OCI-LY7 (cell line): ENCODE data around the gene KCND3. TPM values are rescaled to one million over a fixed set of nuclear protein-coding genes. Genes with fewer than 3 reads are reported as not detected.

Experiments used
- BruUV-seq: library from RNA; stranded (reverse); fragments of 400-500 nt; replicated peaks from 2 replicates; lab custom pipeline; 2021; lab: Mats Ljungman, UMichigan
- CTCF ChIA-PET: fragments of 300-600 bp; sonication (Branson Sonifier 250); formaldehyde crosslinking; loops from one replicate; lab custom pipeline; 2022; ENCODE audit warnings: antibody characterized with exemption; ENCODE audit not compliant: unreplicated experiment; lab: Charles Lee
- POLR2A ChIA-PET: fragments of 300-600 bp; sonication (Branson Sonifier 250); formaldehyde crosslinking; loops from one replicate; lab custom pipeline; 2022; ENCODE audit warnings: antibody characterized with exemption; lab: Charles Lee
- DNase-seq: peaks from one replicate; pipeline ENCODE4 v3.0.0-alpha.2; 2015; ENCODE audit warnings: low spot score
- H2AFZ ChIP-seq: fragments of 200-600 bp; sonication (generic), shearing (Covaris generic); 2 replicates; pipeline ENCODE4 v1.6.1; 2014; ENCODE audit warnings: mild to moderate bottlenecking, antibody characterized with exemption, low read length, moderate library complexity
- H3K27ac ChIP-seq: fragments of 200-600 bp; sonication (generic); 2 replicates; pipeline ENCODE4 v1.5.1; 2014; ENCODE audit warnings: mixed run types, low read depth, mild to moderate bottlenecking, moderate library complexity, low read length, inconsistent platforms; ENCODE audit not compliant: poor library complexity, severe bottlenecking
- H3K36me3 ChIP-seq: fragments of 200-600 bp; sonication (generic); 2 replicates; pipeline ENCODE4 v1.6.1; 2014; ENCODE audit warnings: mild to moderate bottlenecking, antibody characterized with exemption, low read length, moderate library complexity, mixed read lengths; ENCODE audit not compliant: insufficient read depth
- H3K4me1 ChIP-seq: fragments of 200-600 bp; sonication (generic); 2 replicates; pipeline ENCODE4 v1.5.1; 2014; ENCODE audit warnings: mild to moderate bottlenecking, low read length; ENCODE audit not compliant: insufficient read depth, poor library complexity, severe bottlenecking
- H3K4me2 ChIP-seq: fragments of 200-600 bp; sonication (generic); 2 replicates; pipeline ENCODE4 v1.6.1; 2014; ENCODE audit warnings: mild to moderate bottlenecking, low read length
- H3K4me3 ChIP-seq: fragments of 200-600 bp; sonication (generic); 2 replicates; pipeline ENCODE4 v1.5.1; 2014; ENCODE audit warnings: mild to moderate bottlenecking, low read depth, low read length; ENCODE audit not compliant: poor library complexity, severe bottlenecking
- H3K79me2 ChIP-seq: fragments of 200-600 bp; sonication (generic); 2 replicates; pipeline ENCODE4 v1.6.1; 2016; ENCODE audit warnings: low read depth, mild to moderate bottlenecking, low read length, moderate library complexity, mixed read lengths; ENCODE audit not compliant: insufficient read depth
- H3K9me2 ChIP-seq: fragments of 200-600 bp; sonication (generic); 2 replicates; pipeline ENCODE4 v1.6.1; 2016; ENCODE audit warnings: mild to moderate bottlenecking, low read length, mixed read lengths; ENCODE audit not compliant: insufficient read depth
- H3K9me3 ChIP-seq: fragments of 200-600 bp; sonication (generic); 2 replicates; pipeline ENCODE4 v1.6.1; 2014; ENCODE audit warnings: mild to moderate bottlenecking, mixed run types, low read length, mixed read lengths
- H4K20me1 ChIP-seq: fragments of 200-600 bp; sonication (generic); 2 replicates; pipeline ENCODE4 v1.6.1; 2014; ENCODE audit warnings: mild to moderate bottlenecking, antibody characterized with exemption, low read length, moderate library complexity, mixed read lengths; ENCODE audit not compliant: insufficient read depth
- CTCF ChIP-seq: fragments of 200-600 bp; sonication (generic); conservative IDR thresholded peaks from 2 replicates; pipeline ENCODE4 v1.5.1; 2014; ENCODE audit warnings: mild to moderate bottlenecking, antibody characterized with exemption, low read length, moderate library complexity, mixed read lengths
- EZH2phosphoT487 ChIP-seq: fragments of 200-600 bp; sonication (generic); IDR thresholded peaks from 2 replicates; pipeline ENCODE4 v1.6.1; 2018; ENCODE audit warnings: low read depth, borderline replicate concordance, mild to moderate bottlenecking, mixed run types, antibody characterized with exemption, low read length, moderate library complexity, mixed read lengths
- intact Hi-C: fragments of 100-400 bp; cut with micrococcal nuclease; formaldehyde crosslinking; loops from one replicate; pipeline ENCODE4 v1.10.0; 2022; ENCODE audit not compliant: unreplicated experiment
- total RNA-seq, 2 experiments: library from RNA; depleted of rRNA in 1 of 2; stranded (reverse); fragments of >200 nt in 1 of 2; shearing (Covaris generic) in 1 of 2; gene quantifications; 2 replicates each; pipeline ENCODE4 v1.2.3, GENCODE V29; 2014 to 2022

KCND3 gene
- total RNA-seq, 2 experiments from 2014 or later: not detected

- intact Hi-C loops: no loop called here
- no peaks in the 10 kb centered on the region for H3K36me3 ChIP-seq
- no peak overlapping the region for H3K4me3 ChIP-seq
- H3K27ac ChIP-seq: no peak overlapping the region
- CTCF ChIA-PET: no interaction called here
- TF ChIP-seq EZH2phosphoT487 (no peak), CTCF (no peak)
- no peak overlapping the region for H3K4me2 ChIP-seq
- BruUV-seq: no TSS peak
- no peaks in the 10 kb centered on the region for H3K4me1 ChIP-seq
- H2AFZ ChIP-seq: no peak overlapping the region
- H3K9me3 ChIP-seq: no peaks in the 10 kb centered on the region
- H3K79me2 ChIP-seq: no peaks in the 10 kb centered on the region
- no peaks in the 10 kb centered on the region for H4K20me1 ChIP-seq
- POLR2A ChIA-PET: no interaction called here
- DNase-seq: no peak
- H3K9me2 ChIP-seq: no peaks in the 10 kb centered on the region
These were observed 7.0 kb downstream of the KCND3 start for GRCh38 chr1:111982428-111982827.

- ChIA-PET POLR2A (interaction anchor here (0.8 kb wide), 1 partner anchor 11 kb away, joined by 6 read pairs; no protein-coding TSS in a partner anchor), CTCF (no interaction called here)
- intact Hi-C loops: no loop called here
- no peak for TF ChIP-seq EZH2phosphoT487
- no peaks in the 10 kb centered on the region for H3K36me3 ChIP-seq
- no peak for DNase-seq
- no peaks in the 10 kb centered on the region for H4K20me1 ChIP-seq
- H3K9me3 ChIP-seq: no peaks in the 10 kb centered on the region
- no peak overlapping the region for H3K27ac ChIP-seq
- no peak overlapping the region for H3K4me2 ChIP-seq
- no peaks in the 10 kb centered on the region for H3K4me1 ChIP-seq
- BruUV-seq: no TSS peak
- no peak overlapping the region for H3K4me3 ChIP-seq
- no peak overlapping the region for H2AFZ ChIP-seq
- no peaks in the 10 kb centered on the region for H3K9me2 ChIP-seq
- H3K79me2 ChIP-seq: no peaks in the 10 kb centered on the region
These were observed 7.6 kb downstream of the KCND3 start for GRCh38 chr1:111981871-111982270.

DNA sequence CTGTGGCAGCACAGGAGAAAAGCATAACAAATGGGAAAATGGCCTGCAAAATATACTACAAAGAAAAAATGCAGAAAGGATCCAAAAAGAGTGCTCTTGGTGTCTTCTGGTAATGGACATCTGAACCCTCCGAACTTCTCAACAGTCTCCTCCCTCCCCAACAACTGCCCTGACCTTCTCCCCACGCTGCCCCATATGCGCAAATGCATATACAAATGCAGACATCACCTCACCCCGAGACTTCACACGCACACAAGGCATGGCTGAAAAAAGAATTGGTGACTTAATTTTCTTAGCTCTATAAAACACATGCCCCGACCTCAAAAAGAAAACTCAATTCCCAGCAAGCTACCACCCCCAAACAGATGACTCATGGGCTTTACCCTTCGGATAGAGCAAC lies 8.4 kb downstream of the KCND3 start:
- intact Hi-C loops: no loop called here
- CTCF ChIA-PET: no interaction called here
- Histone ChIP-seq H3K4me3 (no peak overlapping the region), H3K9me3 (no peaks in the 10 kb centered on the region), H3K27ac (no peak overlapping the region), H3K4me2 (no peak overlapping the region), H2AFZ (no peak overlapping the region), H3K9me2 (no peaks in the 10 kb centered on the region), H3K4me1 (no peaks in the 10 kb centered on the region), H4K20me1 (no peaks in the 10 kb centered on the region), H3K79me2 (no peaks in the 10 kb centered on the region), H3K36me3 (no peaks in the 10 kb centered on the region)
- no peak for TF ChIP-seq CTCF
- no peak for TF ChIP-seq EZH2phosphoT487
- BruUV-seq: no TSS peak
- POLR2A ChIA-PET: interaction anchor here (0.8 kb wide), 1 partner anchor 10 kb away, joined by 6 read pairs; no protein-coding TSS in a partner anchor
- DNase-seq: no peak
